ES-I3 (cell line): ENCODE data around the gene RPS21.

Source experiments
- H3K36me3 ChIP-seq: 2 replicates; pipeline ENCODE4 v1.6.1; 2013; ENCODE audit warnings: mild to moderate bottlenecking, low read length, control low read depth, moderate library complexity; ENCODE audit not compliant: insufficient read depth
- H3K4me1 ChIP-seq: 2 replicates; pipeline ENCODE4 v1.6.1; 2013; ENCODE audit warnings: mild to moderate bottlenecking, control low read depth, low read length; ENCODE audit not compliant: insufficient read depth
- H3K9ac ChIP-seq: 2 replicates; pipeline ENCODE4 v1.6.1; 2013; ENCODE audit warnings: low read depth, mild to moderate bottlenecking, low read length, moderate library complexity
- H3K9me3 ChIP-seq: 2 replicates; pipeline ENCODE4 v1.6.1; 2013; ENCODE audit warnings: mild to moderate bottlenecking, low read length, moderate library complexity; ENCODE audit not compliant: control insufficient read depth, insufficient read depth

Gene RPS21

GRCh38 chr20:62409086-62409853 lies 22.4 kb downstream of the RPS21 start:
- Histone ChIP-seq H3K4me1 (no peaks in the 10 kb centered on the region; the same call in 1 of the 2 replicates), H3K36me3 (no peaks in the 10 kb centered on the region), H3K9me3 (no peaks in the 10 kb centered on the region), H3K9ac (no peak overlapping the region)

GRCh38 chr20:62409931-62410745 lies 23.2 kb downstream of the RPS21 start:
- no peak overlapping the region for H3K9ac ChIP-seq
- H3K9me3 ChIP-seq: no peaks in the 10 kb centered on the region
- no peaks in the 10 kb centered on the region for H3K36me3 ChIP-seq
- no peaks in the 10 kb centered on the region; the same call in 1 of the 2 replicates for H3K4me1 ChIP-seq

GRCh38 chr20:62410746-62411478 lies 24.0 kb downstream of the RPS21 start:
- H3K9ac ChIP-seq: no peak overlapping the region
- no peaks in the 10 kb centered on the region for H3K36me3 ChIP-seq
- no peaks in the 10 kb centered on the region for H3K9me3 ChIP-seq
- no peaks in the 10 kb centered on the region; the same call in 1 of the 2 replicates for H3K4me1 ChIP-seq

DNA sequence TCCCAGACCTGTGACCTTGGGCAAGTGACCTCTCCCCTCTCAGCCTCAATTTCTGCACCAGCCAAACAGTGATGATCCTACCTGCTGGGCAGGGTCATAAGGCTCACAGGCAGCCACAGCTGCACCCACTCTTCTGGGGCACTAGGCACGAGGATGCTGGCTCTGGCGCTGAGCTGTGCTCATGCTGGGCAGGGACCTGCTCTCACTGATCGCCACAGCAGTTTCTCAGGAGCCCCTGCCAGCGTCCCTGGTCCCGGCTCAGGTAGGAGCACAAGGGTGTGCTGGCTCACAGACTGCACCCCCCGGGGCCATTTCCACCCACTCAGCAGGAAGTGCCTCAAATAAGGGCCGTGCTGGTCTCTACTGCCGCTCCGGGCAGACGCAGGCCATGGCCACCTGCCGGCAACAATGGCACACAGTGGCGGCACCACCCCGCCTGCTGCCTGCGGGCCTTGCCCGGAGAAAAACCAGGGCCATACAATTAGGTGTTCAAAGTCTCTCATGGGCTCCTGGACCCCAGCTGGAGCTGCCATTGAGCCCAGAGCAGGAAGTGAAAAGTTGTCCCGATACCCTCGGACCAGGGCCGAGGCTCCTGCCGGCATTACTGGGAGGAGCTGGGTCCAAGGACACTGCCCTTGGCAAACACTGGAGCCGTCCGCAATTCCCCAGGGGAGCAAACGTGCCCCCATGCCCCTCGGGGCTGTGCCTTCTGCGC lies 24.7 kb downstream of the RPS21 start:
- H3K36me3 ChIP-seq: no peaks in the 10 kb centered on the region
- no peaks in the 10 kb centered on the region for H3K9me3 ChIP-seq
- no peak overlapping the region for H3K9ac ChIP-seq
- no peaks in the 10 kb centered on the region; the same call in 1 of the 2 replicates for H3K4me1 ChIP-seq

DNA sequence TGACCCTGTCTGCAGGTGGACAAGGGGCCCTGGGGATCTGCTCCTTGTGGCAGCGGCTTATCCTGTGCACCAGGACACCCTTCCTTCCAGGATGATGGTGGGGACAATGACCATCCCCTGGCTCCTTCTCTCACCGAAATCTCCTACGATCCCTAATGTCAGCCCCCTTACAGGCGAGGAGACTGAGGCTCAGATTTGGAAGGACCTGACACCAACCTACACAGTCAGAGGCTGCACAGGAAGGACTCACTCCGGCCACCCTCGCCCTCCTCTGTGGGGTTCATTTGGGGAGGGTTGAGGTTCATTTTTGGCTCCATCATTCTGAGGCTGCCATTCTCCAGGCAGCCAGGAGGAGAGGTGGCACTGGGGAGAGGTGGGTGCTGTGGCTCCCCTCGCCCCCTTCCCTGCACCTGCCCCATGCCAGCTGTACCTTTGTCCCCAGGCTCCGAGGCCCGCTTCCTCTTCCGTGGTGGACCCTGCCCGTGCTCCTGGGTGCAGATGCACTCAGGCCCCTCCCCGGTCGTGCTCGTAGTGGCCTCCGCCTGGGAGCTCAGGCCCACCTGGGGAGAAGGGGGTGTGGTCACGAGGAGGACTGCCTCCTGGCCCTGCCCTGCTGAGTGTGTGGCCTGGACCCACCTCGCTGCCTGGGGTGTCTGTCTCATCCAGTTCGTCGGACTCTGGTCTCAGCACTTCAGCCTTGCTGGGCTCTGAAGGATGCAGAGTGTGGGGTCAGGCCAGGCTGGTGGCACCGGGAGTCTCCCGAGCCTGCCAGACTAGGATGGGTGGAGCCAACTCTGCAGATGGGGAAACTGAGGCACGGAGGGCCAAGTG lies 25.5 kb downstream of the RPS21 start:
- no peaks in the 10 kb centered on the region for H3K36me3 ChIP-seq
- H3K9ac ChIP-seq: no peak overlapping the region
- no peaks in the 10 kb centered on the region for H3K9me3 ChIP-seq
- H3K4me1 ChIP-seq: no peaks in the 10 kb centered on the region; the same call in 1 of the 2 replicates

DNA sequence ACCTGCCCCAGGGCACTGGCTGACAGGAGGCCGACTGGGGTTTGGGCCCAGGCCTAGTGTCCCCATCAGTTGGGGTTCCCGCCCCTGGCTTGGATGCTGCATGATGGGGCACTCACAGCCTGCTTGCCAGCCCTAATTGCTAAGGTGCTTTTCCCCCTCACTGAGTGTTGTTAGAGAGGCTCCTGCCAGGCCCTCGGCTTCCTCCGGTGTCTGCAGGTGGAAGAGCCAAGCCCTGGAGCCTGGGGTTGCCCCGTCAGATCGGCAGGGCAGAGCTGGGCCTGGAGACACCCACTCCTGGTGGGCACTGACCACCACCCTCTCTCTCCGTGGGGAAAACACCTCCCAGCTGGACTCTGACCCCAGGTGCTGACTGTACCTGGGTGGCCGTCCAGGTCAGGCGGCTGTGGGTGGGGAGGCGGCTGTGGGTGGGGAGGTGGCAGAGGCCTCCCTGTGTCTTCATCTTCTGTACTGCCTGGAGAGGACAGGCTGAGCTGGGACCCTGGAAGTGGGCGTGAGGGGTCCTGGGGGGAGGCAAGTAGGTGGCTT lies 26.2 kb downstream of the RPS21 start:
- H3K4me1 ChIP-seq: no peaks in the 10 kb centered on the region
- no peaks in the 10 kb centered on the region for H3K9me3 ChIP-seq
- no peaks in the 10 kb centered on the region for H3K36me3 ChIP-seq
- H3K9ac ChIP-seq: no peak overlapping the region

GRCh38 chr20:62413896-62414481 lies 27.1 kb downstream of the RPS21 start:
- Histone ChIP-seq H3K9me3 (no peaks in the 10 kb centered on the region), H3K9ac (no peak overlapping the region), H3K36me3 (no peaks in the 10 kb centered on the region), H3K4me1 (no peaks in the 10 kb centered on the region)

- H3K9me3 ChIP-seq: no peaks in the 10 kb centered on the region
- no peak overlapping the region for H3K9ac ChIP-seq
- H3K4me1 ChIP-seq: no peaks in the 10 kb centered on the region
- no peaks in the 10 kb centered on the region for H3K36me3 ChIP-seq
Measured at GRCh38 chr20:62415354-62416111, 28.6 kb downstream of the RPS21 start.

DNA sequence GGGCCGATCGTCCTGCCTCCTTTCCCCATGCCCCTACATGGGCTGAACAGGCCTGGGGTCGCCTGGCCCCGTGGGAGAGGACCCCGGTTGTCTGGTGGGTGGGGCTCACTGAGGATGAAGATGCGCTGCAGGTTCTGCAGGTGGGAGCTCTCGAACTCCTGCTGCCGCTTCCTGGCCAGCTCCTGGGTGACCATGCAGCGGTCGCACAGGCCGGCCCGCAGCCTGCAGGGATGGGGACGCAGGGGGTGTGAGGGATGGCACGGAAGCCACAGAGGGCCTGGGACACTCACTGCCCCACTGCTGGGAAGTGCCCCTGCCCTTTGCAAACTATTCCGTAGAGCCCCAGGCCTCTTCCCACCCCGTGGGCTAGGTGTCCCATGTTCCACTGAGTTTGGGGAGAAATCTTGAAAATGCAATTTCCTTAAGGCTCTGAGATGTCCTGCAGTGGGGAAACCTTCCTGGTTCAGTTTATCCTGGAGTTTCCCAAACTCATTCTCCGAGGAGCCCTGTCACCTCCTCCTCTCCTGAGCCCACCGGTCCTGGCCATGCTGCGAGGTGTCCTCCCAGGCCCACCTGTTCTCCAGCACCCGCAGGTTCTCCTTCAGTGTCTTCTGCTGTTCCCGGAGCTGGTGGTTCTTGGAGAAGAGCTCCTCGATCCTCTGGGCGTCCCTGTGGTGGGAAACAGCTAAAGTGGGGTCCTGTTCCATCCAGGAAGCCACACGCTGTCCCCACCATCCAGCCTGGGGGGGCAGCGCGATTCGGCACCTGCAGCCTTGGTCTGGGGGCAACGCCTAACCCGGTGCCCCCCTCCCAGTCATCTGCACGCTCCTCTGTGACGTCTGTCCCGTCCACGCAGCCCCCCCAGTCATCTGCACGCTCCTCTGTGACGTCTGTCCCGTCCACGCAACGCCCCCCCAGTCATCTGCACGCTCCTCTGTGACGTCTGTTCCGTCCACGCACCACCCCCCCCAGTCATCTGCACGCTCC lies 30.0 kb downstream of the RPS21 start:
- Histone ChIP-seq H3K4me1 (no peaks in the 10 kb centered on the region), H3K36me3 (no peaks in the 10 kb centered on the region), H3K9ac (no peak overlapping the region), H3K9me3 (no peaks in the 10 kb centered on the region)

DNA sequence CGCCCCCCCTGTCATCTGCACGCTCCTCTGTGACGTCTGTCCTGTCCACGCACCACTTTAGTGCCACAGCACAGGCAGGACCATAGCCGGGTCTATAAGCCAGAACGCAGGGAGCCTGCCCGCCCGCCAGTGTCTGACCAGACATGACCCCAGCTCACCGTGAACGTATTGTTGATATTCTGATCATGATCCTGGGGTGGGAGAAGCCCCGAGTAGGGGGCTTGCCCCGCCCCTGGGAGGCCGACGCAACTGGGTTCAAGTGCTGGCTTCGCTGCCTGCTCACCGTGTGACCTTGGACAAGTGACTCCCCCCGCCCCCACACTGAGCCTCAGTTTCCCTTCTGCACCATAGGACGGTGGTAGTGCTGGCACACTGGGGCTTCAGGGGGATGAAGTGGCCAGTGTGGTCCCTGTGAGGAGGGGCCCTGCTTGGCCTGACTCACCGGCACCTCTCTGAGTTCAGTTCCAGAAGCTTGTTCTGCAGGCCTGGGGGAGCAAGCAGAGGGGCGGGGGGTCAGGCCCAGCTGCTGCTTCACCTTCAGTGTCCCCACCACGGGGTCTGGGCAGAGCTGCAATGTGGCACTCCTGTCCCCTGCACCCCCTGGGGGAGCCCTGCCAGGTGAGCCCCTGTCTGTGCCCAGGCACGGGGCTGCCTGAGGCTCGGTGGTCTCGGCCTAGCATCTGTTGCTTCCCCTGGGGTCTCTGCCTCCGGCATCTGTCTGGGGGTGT lies 31.2 kb downstream of the RPS21 start:
- no peaks in the 10 kb centered on the region for H3K9me3 ChIP-seq
- no peaks in the 10 kb centered on the region for H3K36me3 ChIP-seq
- no peak overlapping the region for H3K9ac ChIP-seq
- no peaks in the 10 kb centered on the region for H3K4me1 ChIP-seq
